HPDE6-E6E7 (cell line): ENCODE results near the gene SLC2A8.

Experiments
- DNase-seq: peaks from one replicate; pipeline ENCODE4 v3.0.0; 2011; ENCODE audit warnings: missing footprints; ENCODE audit errors: extremely low spot score

The SLC2A8 gene

DNA sequence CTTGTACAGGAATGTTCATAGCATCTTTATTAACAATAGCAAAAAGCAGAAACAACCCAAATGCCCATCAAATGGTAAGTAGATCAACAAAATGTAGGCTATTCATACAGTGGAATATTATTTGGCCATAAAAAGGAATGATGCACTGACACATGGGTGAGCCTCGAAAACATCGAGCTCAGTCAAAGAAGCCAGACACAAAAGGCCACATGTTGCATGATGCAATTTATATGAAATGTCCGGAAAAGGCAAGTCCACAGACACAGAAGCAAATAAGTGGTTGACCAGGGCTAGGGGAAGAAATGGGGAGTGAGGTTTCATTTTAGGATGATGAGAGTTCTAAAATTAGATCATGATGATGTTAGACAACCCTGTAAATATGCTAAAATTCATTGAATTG is 16.5 kb upstream of the SLC2A8 start:
- no peak for DNase-seq

DNA sequence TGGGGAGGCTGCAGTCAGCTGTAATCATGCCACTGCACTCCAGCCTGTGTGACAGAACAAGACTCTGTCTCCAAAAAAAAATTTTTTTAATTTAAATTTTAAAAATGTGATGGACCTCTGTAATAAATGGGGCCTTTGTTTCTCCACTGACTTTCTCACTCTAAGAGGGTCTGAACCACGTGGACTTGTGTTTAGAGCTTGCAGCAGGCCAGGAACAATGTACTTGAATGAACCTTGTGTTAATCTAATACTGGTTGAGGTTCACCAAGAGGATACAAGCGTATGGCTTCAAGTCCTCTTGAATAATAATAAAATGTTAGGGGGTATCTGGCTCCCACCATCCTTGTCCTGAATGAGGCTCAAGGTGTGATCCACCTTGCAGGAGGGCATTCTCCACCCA is 14.4 kb upstream of the SLC2A8 start:
- DNase-seq, result no peak

DNA sequence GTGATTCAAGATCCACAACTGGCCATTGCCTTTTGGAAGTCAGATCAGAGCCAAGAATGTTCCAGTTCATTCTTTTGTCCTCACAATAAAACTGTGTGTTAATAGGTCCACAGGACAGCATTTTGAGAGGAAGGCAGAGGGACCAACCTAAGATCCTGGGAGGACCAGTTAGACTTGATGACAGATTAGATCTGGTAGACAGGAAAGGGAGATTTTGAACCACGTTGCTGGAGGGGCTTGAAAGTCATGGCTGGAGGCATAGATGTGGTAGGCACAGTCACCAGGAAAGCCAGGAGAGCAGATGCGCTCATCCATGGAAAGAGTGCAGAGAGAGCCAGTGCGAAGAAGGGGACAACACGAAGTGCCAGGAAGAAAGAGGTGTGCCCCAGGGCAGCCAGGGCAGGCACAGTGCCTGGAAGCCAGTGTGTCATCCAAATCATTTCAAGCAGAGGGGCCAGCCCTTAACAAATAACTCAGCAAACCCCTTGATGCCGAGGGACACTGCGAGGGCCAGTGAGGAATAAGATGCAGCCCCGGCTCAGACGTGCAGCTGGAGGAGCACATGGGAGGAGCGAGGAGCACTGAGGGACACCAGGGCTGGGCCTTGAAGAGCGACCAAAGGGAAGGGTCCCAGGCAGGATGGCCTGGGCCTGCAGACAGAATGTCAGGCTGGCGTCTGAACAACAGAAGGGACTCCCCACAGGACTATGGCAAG is 12.8 kb upstream of the SLC2A8 start:
- DNase-seq, result no peak

DNA sequence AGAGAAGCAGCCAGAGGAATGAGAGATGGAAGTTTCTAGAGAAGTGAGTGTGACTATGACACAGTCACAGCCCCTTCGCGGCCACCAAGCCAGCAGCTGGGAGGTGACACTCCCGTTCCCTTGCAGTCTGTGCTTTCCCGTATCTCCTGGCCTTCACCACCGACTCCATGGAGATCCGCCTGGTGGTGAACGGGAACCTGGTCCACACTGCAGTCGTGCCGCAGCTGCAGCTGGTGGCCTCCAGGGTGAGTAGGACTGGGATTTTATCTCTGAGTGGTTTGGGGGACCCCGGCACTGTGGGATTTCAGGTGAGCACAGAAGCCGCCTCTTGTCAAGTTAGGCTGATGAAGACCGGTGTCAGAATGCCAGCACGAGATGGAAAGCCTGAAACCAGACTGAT is 12.1 kb upstream of the SLC2A8 start:
- no peak for DNase-seq

DNA sequence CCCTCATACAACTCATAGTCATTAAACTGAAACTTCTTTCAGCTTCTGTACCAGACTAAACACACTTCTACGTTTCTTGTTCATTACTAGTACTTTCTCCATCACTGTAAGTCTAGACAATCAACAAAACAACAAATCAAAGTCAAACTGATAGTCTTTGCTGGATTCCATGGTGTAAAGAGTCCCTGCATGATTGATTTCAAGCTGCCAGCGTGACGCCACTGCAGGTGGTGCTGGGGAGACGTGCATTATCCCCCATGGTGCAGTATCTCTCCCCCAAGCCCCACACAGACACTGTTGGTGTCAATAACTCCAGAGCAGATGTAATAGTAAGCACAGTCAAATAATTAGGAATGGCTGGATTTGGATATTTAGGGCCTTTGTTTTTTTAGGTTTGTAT is 10.7 kb upstream of the SLC2A8 start:
- DNase-seq, result no peak

DNA sequence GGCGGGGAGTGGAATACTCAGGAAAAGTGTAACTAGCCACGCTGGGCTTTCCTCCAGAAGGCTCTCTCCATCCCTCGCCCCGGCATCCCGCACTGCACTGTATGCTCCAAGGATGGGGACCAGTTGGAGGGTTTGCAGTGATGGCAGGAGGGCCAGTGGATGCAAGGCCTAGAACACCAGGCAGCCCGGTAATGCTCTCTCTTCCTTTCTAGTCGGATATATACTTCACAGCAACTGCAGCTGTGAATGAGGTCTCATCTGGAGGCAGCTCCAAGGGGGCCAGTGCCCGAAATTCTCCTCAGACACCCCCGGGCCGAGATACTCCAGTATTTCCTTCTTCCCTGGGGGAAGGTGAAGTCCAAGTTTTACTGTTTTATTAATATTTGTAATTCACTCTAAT is 10.0 kb upstream of the SLC2A8 start:
- no peak for DNase-seq

DNA sequence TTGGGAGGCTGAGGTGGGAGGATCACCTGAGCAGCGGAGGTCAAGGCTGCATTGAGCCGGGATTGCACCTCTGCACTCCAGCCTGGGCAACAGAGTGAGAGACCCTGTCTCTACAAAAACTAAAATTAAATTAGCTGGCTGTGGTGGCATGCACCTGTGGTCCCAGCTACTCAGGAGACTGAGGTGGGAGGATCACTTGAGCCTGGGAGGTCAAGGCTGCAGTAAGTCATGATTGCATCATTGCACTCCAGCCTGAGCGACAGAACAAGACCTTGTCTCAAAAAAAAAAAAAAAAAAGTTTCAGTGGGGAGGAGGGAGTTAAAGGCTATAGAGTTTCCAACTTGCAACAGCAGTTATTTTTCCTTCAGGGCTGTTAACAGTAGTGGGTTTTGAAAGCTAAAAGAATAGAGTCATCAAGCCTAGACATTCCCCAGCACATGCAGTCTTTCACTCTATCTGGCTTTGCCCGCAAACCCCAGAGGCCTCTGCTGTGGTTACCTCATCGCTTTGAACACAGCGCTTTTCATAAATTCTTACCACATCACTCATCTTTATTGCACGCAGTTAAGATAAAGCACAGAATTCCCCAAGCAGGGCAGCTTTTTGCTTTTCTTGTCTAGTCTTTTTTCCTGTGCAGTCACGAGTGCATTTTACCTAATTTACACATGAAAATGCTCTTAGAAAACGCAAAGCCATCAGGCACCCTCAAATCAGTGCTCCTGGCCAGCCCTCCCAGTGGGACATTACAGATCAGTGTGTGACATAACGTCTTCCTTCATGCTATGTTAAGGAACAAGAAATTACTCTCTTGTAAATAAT is 8.7 kb upstream of the SLC2A8 start:
- DNase-seq, result peak; percentile 84

DNA sequence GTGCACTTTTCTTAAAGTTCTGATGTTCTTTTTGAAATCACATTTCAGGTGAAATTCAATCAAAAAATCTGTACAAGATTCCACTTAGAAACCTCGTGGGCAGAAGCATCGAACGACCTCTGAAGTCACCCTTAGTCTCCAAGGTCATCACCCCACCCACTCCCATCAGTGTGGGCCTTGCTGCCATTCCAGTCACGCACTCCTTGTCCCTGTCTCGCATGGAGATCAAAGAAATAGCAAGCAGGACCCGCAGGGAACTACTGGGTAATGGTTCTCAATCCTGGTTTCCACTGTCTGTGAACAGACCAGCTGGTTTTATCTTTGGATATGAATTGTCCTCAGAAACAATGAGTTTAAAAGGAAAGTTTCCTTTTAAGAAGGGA is 8.1 kb upstream of the SLC2A8 start:
- DNase-seq, result no peak

DNA sequence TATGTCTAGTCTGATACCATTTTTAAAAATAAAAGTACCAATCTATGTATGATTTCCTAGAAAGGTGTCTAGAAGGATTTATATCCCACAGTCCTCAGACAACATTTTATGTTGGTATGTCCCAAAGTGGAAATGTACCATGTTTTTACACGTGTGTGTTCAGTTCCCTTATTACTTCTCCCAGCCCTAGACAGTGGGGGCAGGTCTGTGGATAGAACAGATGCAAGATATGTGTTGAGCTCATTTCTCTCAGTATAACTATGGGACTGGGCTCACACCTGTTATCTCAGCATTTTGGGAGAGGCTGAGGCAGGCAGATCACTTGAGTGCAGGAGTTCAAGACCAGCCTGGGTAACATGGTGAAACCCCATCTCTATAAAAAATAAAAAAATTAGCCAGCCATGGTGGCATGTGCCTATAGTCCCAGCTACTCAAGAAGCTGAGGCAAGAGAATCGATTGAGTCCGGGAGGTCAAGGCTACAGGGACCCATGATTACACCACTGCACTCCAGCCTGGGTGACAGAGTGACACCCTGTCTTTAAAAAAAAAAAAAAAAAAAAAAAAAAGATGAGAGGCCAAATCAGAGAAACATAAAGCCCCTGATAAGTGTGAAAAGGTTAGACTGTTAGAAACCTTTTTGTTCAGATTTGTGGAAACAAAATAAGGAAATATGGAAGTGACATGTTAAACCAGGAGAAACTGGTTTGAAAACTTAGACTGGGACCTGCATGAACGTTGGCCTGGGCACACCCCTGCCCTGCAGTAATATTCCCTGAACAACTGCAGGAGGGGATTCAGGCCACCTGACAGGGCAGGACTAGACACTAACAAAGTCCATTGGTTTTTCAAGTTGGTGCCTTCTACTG is 7.4 kb upstream of the SLC2A8 start:
- DNase-seq, result no peak

DNA sequence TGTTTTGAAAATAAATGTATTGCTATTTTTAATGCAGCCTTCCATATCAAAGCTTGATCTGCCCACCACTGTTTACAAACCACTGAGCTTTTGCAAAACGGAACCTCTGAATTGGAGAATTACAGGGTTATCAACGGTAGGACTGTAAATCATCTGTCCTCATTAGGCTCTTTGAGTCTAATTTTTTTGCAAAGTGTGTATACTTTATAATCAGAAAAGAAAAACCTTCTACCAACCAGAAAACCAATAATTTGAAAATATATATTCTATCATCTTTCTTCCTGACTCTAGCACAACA is 6.8 kb upstream of the SLC2A8 start:
- DNase-seq, result no peak

DNA sequence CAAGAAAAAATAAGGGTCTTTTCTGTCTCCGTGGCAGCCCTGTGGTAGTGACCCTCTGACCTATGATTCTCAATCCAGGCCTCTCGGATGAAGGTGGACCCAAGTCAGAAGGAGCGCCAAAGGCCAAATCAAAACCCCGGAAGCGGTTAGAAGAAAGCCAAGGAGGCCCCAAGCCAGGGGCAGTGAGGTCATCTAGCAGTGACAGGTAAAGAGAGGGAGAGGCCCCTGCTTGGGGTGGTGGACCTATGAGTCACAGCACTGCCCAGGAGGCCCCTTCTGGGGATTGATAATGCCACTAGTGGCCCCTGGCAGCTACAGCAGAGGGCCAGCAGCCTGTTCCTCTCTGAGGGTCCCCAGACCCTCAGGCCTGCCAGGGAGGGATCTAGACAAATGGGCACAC is 6.4 kb upstream of the SLC2A8 start:
- DNase-seq, result no peak

DNA sequence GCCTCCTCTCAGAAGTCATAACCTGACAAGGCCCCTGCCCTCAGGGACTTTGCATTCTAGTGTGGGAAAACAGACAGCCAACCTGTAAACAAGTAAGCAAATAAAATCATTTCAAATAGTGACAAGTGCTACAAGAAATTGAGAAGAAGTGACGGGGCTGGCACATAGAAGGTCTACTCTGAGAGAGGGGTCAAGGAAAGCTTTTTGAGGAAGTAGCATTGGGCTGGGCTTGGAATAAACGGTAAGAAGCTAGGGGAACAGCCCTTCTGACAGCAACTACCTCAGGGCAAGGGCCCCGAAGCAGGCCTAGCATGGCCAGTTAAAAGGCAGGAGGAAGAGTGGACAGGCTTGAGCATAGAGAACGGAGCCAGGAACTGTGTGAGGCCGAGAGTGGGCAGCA is 4.8 kb upstream of the SLC2A8 start:
- no peak for DNase-seq

DNA sequence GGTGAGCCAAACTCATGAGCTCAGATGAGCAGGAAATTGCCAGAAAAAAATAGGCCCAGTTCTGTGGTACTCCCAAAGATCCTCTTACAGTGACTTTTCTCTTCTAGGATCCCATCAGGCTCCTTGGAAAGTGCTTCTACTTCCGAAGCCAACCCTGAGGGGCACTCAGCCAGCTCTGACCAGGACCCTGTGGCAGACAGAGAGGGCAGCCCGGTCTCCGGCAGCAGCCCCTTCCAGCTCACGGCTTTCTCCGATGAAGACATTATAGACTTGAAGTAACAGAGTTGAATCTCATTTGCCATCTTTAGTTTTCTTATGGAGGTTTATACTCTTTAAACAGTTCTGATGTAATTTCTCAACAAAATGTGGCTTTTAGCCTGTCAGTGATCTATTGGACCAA is 4.0 kb upstream of the SLC2A8 start:
- DNase-seq, result no peak

DNA sequence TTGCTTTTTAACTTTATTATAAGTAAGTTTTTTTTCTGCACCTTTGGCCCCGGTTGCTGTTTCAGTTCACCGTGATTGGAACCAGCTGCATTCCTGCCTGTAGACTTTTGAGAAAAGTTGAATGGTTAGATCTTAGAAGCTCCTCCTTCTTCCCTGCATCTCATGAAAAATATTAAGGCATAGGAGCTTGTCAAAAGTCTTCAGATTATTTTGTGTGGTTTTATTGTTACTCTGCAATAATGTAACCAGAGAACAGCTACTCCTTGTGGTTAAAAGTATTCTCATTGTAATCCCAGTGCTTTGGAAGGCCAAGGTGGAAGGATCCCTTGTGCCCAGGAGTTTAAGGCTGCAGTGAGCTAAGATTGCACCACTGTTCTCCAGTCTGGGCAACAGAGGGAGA is 3.3 kb upstream of the SLC2A8 start:
- DNase-seq, result no peak

DNA sequence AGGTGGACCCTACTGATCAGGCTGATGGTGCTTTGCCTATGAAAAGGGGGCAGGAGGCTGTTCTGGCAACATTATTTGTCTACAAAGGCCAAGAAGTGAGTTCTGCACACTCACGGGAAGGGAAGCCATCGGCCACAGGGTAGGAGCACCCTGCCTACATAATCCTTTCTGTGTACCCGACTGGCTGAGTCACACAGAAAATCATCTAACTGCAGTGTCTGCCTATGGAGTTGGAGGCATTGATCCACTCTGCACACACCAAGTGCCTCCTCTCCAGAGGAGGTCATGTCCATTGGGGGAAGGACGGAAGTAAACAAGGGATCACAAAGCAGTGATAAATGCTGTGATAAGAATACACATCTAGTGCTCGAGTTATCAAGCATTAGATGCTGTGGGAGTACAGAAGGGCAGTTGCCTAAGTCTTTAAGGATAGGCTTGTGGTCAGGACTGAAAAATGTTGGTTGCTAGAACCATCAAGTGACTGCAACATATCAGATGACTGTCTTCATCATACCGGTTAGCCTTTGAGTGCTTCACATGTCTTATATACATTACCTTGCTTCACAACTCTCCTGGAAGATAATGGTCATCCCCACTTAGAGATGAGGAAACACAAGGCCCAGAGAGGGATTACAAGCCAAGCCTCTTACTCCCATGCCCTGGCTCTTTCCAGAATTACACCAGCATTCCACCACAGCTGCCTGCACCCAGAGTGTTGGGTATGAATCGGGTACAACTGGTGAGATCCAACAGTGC is 1.3 kb upstream of the SLC2A8 start:
- no peak for DNase-seq

DNA sequence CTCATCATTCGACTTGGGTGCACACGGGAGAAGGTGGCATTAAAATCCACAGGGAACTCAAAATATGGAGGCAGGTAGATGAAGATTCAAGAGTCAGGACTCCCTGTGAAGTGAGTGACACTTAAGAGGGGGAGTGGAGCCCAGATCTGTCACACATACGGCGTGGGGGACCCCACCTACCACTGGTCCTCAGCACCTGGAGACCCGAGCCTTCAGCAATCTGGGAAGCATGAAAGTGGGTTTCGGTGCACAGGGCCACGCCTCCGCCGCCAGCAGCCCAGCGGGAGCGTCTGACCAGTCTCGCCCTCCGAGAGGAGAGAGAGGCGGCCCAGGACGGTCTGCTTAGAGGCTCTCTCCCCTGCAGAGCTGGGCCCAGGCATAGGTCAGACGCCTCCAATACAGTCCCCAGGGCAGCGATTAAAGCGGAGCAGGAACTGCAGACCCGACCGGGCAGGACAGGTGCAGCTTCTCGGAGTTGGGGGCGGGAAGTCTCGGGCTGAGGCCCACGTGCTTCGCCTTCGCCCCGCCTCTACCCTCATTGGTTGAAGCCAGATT is 639 bp upstream of the SLC2A8 start:
- DNase-seq, result no peak

DNA sequence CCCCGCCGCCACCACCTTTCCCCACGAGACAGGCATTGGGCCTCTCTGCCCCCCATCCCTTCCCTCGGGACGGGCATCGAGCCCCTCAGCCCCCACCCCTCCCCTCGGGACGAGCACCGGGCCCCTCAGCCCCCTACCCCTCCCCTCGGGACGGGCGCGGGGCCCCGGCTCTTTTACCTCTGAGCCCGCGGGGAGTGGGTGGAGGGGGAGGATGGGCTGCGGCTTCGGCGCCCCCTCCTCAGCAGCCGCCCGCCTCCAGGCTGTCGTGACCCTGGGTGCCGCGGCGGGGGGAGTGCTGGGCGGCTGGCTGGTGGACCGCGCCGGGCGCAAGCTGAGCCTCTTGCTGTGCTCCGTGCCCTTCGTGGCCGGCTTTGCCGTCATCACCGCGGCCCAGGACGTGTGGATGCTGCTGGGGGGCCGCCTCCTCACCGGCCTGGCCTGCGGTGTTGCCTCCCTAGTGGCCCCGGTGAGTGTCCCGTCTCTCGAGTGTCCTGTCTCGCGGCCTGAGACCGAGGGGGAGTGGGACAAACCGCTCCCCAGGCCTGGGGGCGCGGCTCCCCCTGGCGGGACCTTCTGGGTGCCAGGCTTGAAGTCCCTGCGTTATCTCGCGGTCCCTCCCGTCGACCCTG is 791 bp downstream of the SLC2A8 start:
- DNase-seq, result no peak

DNA sequence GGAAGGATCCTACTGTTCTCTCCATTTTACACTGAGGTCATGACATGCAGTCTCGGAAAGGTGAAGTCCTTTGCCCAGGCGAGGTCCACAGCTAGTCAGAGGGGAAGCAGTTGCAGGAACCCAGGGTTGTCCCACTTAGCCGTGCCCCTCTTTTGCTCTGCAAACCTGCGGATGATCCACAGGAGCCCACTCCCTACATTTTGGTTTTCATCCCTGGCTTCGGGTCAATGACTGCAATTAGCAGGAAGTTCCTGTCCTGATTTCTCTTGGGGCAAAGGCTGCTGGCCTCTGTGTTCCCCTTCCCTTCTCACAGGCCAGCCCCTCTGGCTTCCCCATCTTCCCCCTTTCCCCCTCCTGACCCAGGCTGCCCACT is 1.3 kb downstream of the SLC2A8 start:
- DNase-seq, result no peak

DNA sequence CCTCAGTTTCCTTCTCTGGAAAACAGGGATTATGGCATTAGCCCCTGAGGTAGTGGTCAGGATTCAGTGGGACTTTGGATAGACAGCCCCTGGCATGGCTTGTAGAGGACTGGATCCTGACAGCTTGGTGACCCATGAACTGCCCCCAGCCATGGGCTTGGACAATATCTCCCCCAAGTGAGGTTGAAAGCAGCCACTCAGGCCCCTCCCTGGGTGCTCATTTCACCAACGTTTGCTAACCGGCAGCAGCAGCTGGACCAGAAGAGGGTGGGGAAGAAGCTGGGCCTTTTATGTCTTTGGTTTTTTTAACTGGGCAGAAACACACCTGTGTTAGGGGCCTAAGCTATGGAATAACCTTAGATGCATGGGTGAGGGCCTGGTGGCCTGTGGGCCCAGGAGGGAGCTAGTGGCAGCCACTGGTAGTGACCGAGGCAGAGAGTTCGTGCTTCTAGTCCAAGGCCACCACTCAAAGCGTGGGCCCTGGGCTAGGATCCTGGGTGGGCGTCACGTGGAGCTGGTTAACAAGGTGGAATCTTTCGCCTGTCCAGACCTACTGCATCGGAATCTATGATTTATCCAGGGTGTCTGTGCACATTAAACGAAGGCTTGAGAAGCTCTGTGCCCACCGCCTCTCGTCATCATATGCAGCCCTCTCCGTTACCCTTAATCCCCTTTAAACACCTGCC is 1.9 kb downstream of the SLC2A8 start:
- DNase-seq, result no peak

DNA sequence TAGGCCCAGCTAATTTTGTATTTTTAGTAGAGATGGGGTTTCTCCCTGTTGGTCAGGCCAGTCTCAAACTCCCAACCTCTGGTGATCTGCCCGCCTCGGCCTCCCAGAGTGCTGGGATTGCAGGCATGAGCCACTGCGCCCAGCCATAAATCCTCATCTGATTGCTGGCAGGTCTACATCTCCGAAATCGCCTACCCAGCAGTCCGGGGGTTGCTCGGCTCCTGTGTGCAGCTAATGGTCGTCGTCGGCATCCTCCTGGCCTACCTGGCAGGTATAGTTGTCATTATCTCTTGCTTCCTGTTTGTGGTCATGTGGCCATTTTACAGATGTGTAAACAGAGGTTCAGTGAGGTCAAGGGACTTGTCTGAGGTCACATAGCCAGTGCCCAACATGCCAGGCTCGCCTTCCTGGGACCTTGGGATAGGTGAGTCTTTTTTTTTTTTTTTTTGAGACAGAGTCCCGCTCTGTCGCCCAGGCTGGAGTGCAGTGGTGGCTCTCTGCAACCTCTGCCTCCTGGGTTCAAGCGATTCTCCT is 2.8 kb downstream of the SLC2A8 start:
- DNase-seq, result no peak
